Astrocyte (in vitro differentiated cells and primary cell): ENCODE data around the gene ASIC4.

ENCODE experiments used
- EZH2 ChIP-seq: IDR thresholded peaks from 2 replicates; pipeline ENCODE4 v1.6.1; 2012; ENCODE audit warnings: mild to moderate bottlenecking, low read length, inconsistent platforms; ENCODE audit not compliant: insufficient read depth
- TF ChIP-seq, protein P1 (sequence below): IDR thresholded peaks from 2 replicates; pipeline ENCODE4 v1.5.1; 2011; ENCODE audit warnings: low read depth, mild to moderate bottlenecking, inconsistent platforms, low read length, moderate library complexity; ENCODE audit not compliant: insufficient read depth

DNA sequence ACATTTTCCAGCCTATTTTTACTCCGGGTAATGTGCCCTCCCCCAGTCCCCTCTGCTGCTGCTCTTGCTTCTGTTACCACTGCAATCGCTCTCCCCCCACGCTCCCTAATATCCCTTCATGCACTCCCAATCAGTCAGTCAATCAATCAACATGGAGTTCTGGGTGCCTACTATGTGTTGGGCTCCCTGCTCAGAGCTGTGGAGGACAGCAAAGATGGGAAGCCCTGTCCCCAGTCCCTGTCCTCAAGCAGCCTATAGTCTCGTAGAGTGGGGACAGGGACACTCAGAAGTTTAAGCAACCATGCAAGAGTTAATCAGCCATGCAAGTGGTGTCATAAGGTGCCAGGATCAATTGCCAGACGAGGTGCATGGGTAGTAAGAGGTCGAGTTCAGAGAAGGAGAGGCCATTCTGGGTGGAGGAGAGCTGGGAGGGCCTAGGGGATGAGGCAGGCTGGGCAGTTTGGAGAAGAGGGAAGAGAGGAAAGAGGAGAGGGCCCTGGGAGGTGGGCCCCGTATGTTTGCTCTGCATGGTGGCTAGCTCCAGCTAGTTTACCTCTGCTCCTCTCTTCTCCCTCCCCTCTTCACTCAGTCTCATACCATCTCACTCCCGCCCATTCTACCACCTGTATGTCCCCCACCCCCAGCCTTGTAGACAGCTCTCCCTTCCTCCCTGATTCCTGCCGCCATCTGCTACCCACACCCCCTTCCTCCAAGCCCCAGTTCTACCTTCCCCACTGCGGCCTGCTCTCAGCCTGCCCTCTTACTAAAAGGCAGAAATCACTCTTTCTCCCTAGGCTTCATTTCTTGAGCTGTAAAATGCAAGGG is 3.9 kb downstream of the ASIC4 start:
- TF ChIP-seq, protein P1, sequence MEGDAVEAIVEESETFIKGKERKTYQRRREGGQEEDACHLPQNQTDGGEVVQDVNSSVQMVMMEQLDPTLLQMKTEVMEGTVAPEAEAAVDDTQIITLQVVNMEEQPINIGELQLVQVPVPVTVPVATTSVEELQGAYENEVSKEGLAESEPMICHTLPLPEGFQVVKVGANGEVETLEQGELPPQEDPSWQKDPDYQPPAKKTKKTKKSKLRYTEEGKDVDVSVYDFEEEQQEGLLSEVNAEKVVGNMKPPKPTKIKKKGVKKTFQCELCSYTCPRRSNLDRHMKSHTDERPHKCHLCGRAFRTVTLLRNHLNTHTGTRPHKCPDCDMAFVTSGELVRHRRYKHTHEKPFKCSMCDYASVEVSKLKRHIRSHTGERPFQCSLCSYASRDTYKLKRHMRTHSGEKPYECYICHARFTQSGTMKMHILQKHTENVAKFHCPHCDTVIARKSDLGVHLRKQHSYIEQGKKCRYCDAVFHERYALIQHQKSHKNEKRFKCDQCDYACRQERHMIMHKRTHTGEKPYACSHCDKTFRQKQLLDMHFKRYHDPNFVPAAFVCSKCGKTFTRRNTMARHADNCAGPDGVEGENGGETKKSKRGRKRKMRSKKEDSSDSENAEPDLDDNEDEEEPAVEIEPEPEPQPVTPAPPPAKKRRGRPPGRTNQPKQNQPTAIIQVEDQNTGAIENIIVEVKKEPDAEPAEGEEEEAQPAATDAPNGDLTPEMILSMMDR = no peak
- no peak for TF ChIP-seq EZH2
